Smooth muscle cell (in vitro differentiated cells): ENCODE data around the gene ATXN3L. TPM values are rescaled to one million over a fixed set of nuclear protein-coding genes. Genes with fewer than 3 reads are reported as not detected.

Source experiments
- DNase-seq: peaks from one replicate; lab custom pipeline; 2025; ENCODE audit not compliant: unreplicated experiment; lab: John Stamatoyannopoulos, UW
- H2AFZ ChIP-seq: fragments of 200-600 bp; sonication (generic); 2 replicates; pipeline ENCODE4 v1.6.0; 2016; ENCODE audit warnings: antibody characterized with exemption, low read depth, mild to moderate bottlenecking
- H3F3A ChIP-seq: fragments of 200-600 bp; sonication (generic); 2 replicates; pipeline ENCODE4 v1.6.0; 2017; ENCODE audit warnings: antibody characterized with exemption, low read depth
- H3K27ac ChIP-seq: fragments of 200-600 bp; sonication (generic); 2 replicates; pipeline ENCODE4 v1.5.1; 2016; ENCODE audit warnings: low read depth, mild to moderate bottlenecking
- H3K27me3 ChIP-seq: fragments of 200-600 bp; sonication (generic); 2 replicates; pipeline ENCODE4 v1.6.1; 2016; ENCODE audit warnings: low read depth, mild to moderate bottlenecking
- H3K36me3 ChIP-seq: fragments of 200-600 bp; sonication (generic); 2 replicates; pipeline ENCODE4 v1.5.1; 2016; ENCODE audit warnings: low read depth
- H3K4me1 ChIP-seq: fragments of 200-600 bp; sonication (generic); 2 replicates; pipeline ENCODE4 v1.5.1; 2016; ENCODE audit warnings: low read depth
- H3K4me2 ChIP-seq: fragments of 200-600 bp; sonication (generic); 2 replicates; pipeline ENCODE4 v1.6.0; 2016; ENCODE audit warnings: mild to moderate bottlenecking
- H3K4me3 ChIP-seq: fragments of 200-600 bp; sonication (generic); 2 replicates; pipeline ENCODE4 v1.5.1; 2016; ENCODE audit warnings: mild to moderate bottlenecking
- H3K79me2 ChIP-seq: fragments of 200-600 bp; sonication (generic); 2 replicates; pipeline ENCODE4 v1.6.0; 2016; ENCODE audit warnings: low read depth, mild to moderate bottlenecking
- H3K9ac ChIP-seq: fragments of 200-600 bp; sonication (generic); 2 replicates; pipeline ENCODE4 v1.6.0; 2016; ENCODE audit warnings: low read depth
- H3K9me3 ChIP-seq: fragments of 200-600 bp; sonication (generic); replicated peaks from 2 replicates; pipeline ENCODE4 v1.5.1; 2016; ENCODE audit warnings: low read depth
- H4K20me1 ChIP-seq: fragments of 200-600 bp; sonication (generic); 2 replicates; pipeline ENCODE4 v1.6.0; 2016; ENCODE audit warnings: low read depth
- CTCF ChIP-seq: fragments of 200-600 bp; sonication (generic); IDR thresholded peaks from 2 replicates; pipeline ENCODE4 v1.5.1; 2017; ENCODE audit warnings: borderline replicate concordance, mild to moderate bottlenecking, antibody characterized with exemption; ENCODE audit not compliant: insufficient read depth, poor library complexity, severe bottlenecking
- WGBS: methylation state at CpG from one replicate; pipeline ENCODE4 v1.1.7; 2016; ENCODE audit warnings: low lambda C conversion rate; 5-methylcytosine and 5-hydroxymethylcytosine counted together
- polyA plus RNA-seq: library from polyadenylated mRNA; unstranded; fragments of >200 nt; fragmentation: Nextera tagmentation; extraction: Ambion mirVana; gene quantifications from 2 replicates; pipeline ENCODE4 v1.2.1, GENCODE V29; 2016
- total RNA-seq: library from RNA; depleted of rRNA; stranded (reverse); fragments of >200 nt; gene quantifications from 2 replicates; pipeline ENCODE4 v1.2.3, GENCODE V29; 2014

The ATXN3L gene
- total and polyA plus RNA-seq, 2 experiments from 2014 or later: not detected

GRCh38 chrX:13340182-13340791 lies 20.4 kb upstream of the ATXN3L start:
- Histone ChIP-seq H3F3A (no peaks in the 10 kb centered on the region), H4K20me1 (no peaks in the 10 kb centered on the region), H3K27ac (no peak overlapping the region), H3K9ac (no peak overlapping the region), H3K36me3 (no peaks in the 10 kb centered on the region), H3K79me2 (no peaks in the 10 kb centered on the region), H3K9me3 (no peaks in the 10 kb centered on the region), H3K4me1 (peaks cover 7% of the 10 kb centered on the region), H3K4me3 (no peak overlapping the region), H3K4me2 (peak overlapping the region; percentile 6), H3K27me3 (no peaks in the 10 kb centered on the region), H2AFZ (peak overlapping the region; percentile 75)
- WGBS: 78% methylated on average over 9 of the region's 10 CpGs
- no peak for DNase-seq
- no peak for TF ChIP-seq CTCF

DNA sequence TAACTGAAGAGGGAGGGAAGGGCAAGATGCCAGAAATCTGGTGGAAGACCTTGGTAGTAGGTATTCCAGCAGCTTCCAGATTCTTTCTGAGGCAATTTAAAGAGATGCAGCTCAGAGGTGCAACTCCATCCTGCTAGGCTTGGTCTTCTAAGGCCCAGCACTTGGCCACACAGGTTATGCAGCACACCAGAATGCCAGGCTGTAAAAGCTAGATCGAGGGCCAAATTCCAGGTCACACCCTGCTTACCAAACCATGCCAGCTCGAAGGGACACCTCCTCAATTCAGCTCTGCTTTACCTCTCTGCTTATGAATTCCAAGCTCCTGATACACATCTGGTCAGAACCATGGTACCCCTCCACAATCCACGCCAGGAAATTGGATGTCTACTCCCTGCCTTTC lies 19.8 kb upstream of the ATXN3L start:
- Histone ChIP-seq H3K4me1 (peaks cover 7% of the 10 kb centered on the region), H3F3A (no peaks in the 10 kb centered on the region), H3K4me3 (no peak overlapping the region), H4K20me1 (no peaks in the 10 kb centered on the region), H3K27ac (no peak overlapping the region), H2AFZ (no peak overlapping the region), H3K4me2 (no peak overlapping the region), H3K36me3 (no peaks in the 10 kb centered on the region), H3K79me2 (no peaks in the 10 kb centered on the region), H3K9me3 (no peaks in the 10 kb centered on the region), H3K9ac (no peak overlapping the region), H3K27me3 (no peaks in the 10 kb centered on the region)
- no peak for DNase-seq
- 92% methylated on average over 3 of the region's 3 CpGs for WGBS
- TF ChIP-seq CTCF: no peak

DNA sequence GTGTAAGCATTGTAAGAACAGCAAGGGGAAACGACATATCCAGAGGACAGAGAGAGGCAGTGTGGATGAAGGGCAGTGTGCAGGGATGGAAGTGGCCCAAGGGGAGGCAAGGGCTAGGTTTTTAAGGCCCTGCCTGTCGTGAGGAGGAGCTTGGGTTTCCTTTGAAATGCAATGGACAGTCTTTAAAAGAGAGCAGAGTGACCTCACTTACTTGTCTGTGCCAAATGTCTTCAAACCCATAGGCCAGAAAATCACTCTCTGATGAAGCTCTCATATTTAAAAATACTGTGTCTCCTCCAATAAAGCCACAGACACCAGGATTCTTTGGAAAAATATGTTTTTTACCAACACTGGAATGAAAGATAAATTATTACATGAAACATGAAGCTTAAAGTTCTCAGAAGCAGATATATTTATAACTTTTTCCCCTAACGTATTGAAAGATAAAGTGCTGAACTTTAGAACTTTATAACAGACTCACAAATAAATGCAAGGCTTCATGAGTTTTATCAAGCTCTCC lies 19.2 kb upstream of the ATXN3L start:
- peaks cover 7% of the 10 kb centered on the region for H3K4me1 ChIP-seq
- DNase-seq: no peak
- no peaks in the 10 kb centered on the region for H4K20me1 ChIP-seq
- no peaks in the 10 kb centered on the region for H3F3A ChIP-seq
- H3K36me3 ChIP-seq: no peaks in the 10 kb centered on the region
- no peak overlapping the region for H3K4me2 ChIP-seq
- no peak for TF ChIP-seq CTCF
- H2AFZ ChIP-seq: no peak overlapping the region
- no peak overlapping the region for H3K4me3 ChIP-seq
- WGBS: 89% methylated on average over 3 of the region's 3 CpGs
- H3K9me3 ChIP-seq: no peaks in the 10 kb centered on the region
- no peaks in the 10 kb centered on the region for H3K79me2 ChIP-seq
- H3K27me3 ChIP-seq: no peaks in the 10 kb centered on the region
- no peak overlapping the region for H3K27ac ChIP-seq
- H3K9ac ChIP-seq: no peak overlapping the region

DNA sequence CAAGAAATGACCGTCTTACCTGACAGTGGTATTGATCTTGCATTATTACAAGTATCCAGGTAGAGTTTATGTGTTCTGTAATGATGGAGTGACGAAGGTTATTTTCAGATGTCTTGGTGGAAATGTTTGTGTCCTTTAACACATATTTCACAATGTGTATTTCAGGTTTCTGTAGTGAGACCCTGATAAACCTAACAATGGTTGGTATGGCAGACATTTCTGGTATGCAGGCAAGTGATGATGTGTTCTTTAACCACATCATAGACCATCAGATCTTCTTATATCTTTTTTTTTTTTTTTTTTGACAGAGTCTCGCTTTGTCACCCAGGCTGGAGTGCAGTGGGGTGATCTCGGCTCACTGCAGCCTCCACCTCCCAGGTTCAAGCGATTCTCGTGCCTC lies 14.6 kb upstream of the ATXN3L start:
- no peak overlapping the region for H3K9ac ChIP-seq
- no peaks in the 10 kb centered on the region for H3K79me2 ChIP-seq
- H2AFZ ChIP-seq: no peak overlapping the region
- H3F3A ChIP-seq: no peaks in the 10 kb centered on the region
- no peaks in the 10 kb centered on the region for H3K27me3 ChIP-seq
- H3K4me2 ChIP-seq: no peak overlapping the region
- no peak for DNase-seq
- TF ChIP-seq CTCF: no peak
- H3K4me3 ChIP-seq: no peak overlapping the region
- H3K36me3 ChIP-seq: no peaks in the 10 kb centered on the region
- H3K4me1 ChIP-seq: no peaks in the 10 kb centered on the region
- 78% methylated on average over 6 of the region's 6 CpGs for WGBS
- H3K27ac ChIP-seq: no peak overlapping the region
- H3K9me3 ChIP-seq: no peaks in the 10 kb centered on the region
- no peaks in the 10 kb centered on the region for H4K20me1 ChIP-seq
